Sigmoid colon (tissue), 7 donors: ENCODE measurements around the gene GPHA2. TPM values are rescaled to one million over a fixed set of nuclear protein-coding genes. Genes with fewer than 3 reads are reported as not detected.
A peak's percentile ranks its signal among the peaks of the same experiment; 100 is the strongest.

Experiments
- DNase-seq: peaks from one replicate; pipeline ENCODE4 v3.0.0-alpha.2; 2019
- H3K27ac ChIP-seq, 4 donors: fragments of 200-600 bp; sonication (generic); one replicate each; pipeline ENCODE4 v1.5.1; 2016 to 2019; ENCODE audit warnings: mild to moderate bottlenecking in 1 of 4
- H3K27me3 ChIP-seq, 3 donors: fragments of 200-600 bp; sonication (generic); one replicate each; pipeline ENCODE4 v1.5.1; 2019; ENCODE audit warnings: mild to moderate bottlenecking in 1 of 3
- H3K36me3 ChIP-seq, 4 donors: fragments of 200-600 bp; sonication (generic); one replicate each; pipeline ENCODE4 v1.5.1; 2016 to 2019
- H3K4me1 ChIP-seq, 4 donors: fragments of 200-600 bp; sonication (generic); one replicate each; pipeline ENCODE4 v1.5.1; 2017 to 2019
- H3K4me3 ChIP-seq, 4 donors: fragments of 200-600 bp; sonication (generic); one replicate each; pipeline ENCODE4 v1.5.1; 2017 to 2019; ENCODE audit warnings: mild to moderate bottlenecking in 2 of 4, moderate library complexity in 1 of 4
- H3K9me3 ChIP-seq, 4 donors: fragments of 200-600 bp in 3 of 4; sonication (generic) in 3 of 4; one replicate each; pipeline versions ENCODE4 v1.5.1 to v1.6.1; 2013 to 2019
- EP300 ChIP-seq, 4 donors: sonication (generic); formaldehyde crosslinking; IDR thresholded peaks; one replicate each; pipeline ENCODE4 v1.6.1; 2017; ENCODE audit warnings: antibody characterized with exemption in 4 of 4
- POLR2A ChIP-seq, 2 donors: fragments of 450-650 bp; IDR thresholded peaks; one replicate each; pipeline ENCODE4 v1.6.1; 2016; ENCODE audit warnings: antibody characterized with exemption in 2 of 2, mild to moderate bottlenecking in 2 of 2, moderate library complexity in 2 of 2
- POLR2AphosphoS5 ChIP-seq, 4 donors: sonication (generic); formaldehyde crosslinking; IDR thresholded peaks; one replicate each; pipeline ENCODE4 v1.6.1; 2017; ENCODE audit warnings: antibody characterized with exemption in 4 of 4
- WGBS, 2 donors: extraction: QIAGEN DNeasy Blood & Tissue Kit; methylation state at CpG; one replicate each; pipeline ENCODE4 v1.1.7; 2013; 5-methylcytosine and 5-hydroxymethylcytosine counted together
- intact Hi-C: fragments of 100-400 bp; cut with DNase I; formaldehyde crosslinking; loops from one replicate; pipeline ENCODE4 v1.15.1; 2023
- polyA plus RNA-seq, 3 donors: library from polyadenylated mRNA; stranded (reverse); fragments of 200-250 nt; gene quantifications; one replicate each; pipeline ENCODE4 v1.2.3, GENCODE V29; 2013
- small RNA-seq, 3 donors: library from RNA; depleted of rRNA; stranded (forward); fragments of <200 nt; gene quantifications; one replicate each; pipeline ENCODE3, GENCODE V24; 2016
- total RNA-seq, 4 donors: library from RNA; depleted of rRNA; stranded (reverse); fragments of >200 nt; gene quantifications; one replicate each; pipeline ENCODE4 v1.1.0, GENCODE V29; 2016
- TF ChIP-seq, protein P1 (sequence below), 4 experiments: fragments of 450-650 bp in 3 of 4; fragments of 200-600 bp in 1 of 4; IDR thresholded peaks; one replicate each; pipeline ENCODE4 v1.5.1; 2016 to 2019; ENCODE audit warnings: antibody characterized with exemption in 4 of 4, mild to moderate bottlenecking in 3 of 4, moderate library complexity in 2 of 4
- donor health status: healthy with polysubstance abuse.
- donor health status: Bipolar disorder and iron deficiency.
- donor health status: healthy.

GPHA2 gene
- total and polyA plus RNA-seq, 7 donors, result 0.47 to 2.9 TPM; not detected in 5

DNA sequence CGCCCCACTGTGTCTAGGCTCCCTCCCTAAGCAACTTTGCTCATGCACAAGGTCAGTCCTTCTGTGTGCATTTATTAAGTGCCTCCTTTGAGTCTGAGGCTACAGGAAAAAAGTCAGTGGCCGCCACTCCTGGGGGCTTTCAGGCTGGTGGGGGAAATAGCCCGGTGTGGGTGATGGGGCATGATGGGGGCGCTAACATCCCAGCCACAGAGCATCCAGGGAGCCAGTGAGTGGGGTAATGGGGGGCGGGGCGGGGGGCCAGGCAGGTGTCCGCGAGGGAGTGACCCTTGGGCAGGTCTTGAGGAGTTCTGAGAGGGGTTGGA lies 47.3 kb downstream of the GPHA2 start:
- Histone ChIP-seq H3K9me3 (no peaks in the 10 kb centered on the region), H3K36me3 (no peaks in the 10 kb centered on the region), H3K4me3 (peak overlapping the region in 3 of 4 donors; percentile 13 to 37 (median 29)), H3K4me1 (peaks cover 0 to 14% (median 12%) of the 10 kb centered on the region in 4 donors), H3K27me3 (no peaks in the 10 kb centered on the region), H3K27ac (peak overlapping the region in 2 of 4 donors; percentile 70 to 74)
- DNase-seq, result no peak
- no peak for TF ChIP-seq EP300 (IDR thresholded peaks at IDR 0.05)
- no peak for TF ChIP-seq POLR2A (IDR thresholded peaks at IDR 0.05)
- TF ChIP-seq POLR2AphosphoS5 (IDR thresholded peaks at IDR 0.05), result no peak
- TF ChIP-seq, protein P1, sequence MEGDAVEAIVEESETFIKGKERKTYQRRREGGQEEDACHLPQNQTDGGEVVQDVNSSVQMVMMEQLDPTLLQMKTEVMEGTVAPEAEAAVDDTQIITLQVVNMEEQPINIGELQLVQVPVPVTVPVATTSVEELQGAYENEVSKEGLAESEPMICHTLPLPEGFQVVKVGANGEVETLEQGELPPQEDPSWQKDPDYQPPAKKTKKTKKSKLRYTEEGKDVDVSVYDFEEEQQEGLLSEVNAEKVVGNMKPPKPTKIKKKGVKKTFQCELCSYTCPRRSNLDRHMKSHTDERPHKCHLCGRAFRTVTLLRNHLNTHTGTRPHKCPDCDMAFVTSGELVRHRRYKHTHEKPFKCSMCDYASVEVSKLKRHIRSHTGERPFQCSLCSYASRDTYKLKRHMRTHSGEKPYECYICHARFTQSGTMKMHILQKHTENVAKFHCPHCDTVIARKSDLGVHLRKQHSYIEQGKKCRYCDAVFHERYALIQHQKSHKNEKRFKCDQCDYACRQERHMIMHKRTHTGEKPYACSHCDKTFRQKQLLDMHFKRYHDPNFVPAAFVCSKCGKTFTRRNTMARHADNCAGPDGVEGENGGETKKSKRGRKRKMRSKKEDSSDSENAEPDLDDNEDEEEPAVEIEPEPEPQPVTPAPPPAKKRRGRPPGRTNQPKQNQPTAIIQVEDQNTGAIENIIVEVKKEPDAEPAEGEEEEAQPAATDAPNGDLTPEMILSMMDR (IDR thresholded peaks at IDR 0.05), result no peak
- intact Hi-C loops, result loop anchor here (1.0 to 5.0 kb wide), 2 partner anchors 41 to 101 kb away; no protein-coding TSS in a partner anchor
- 13 to 55% methylated on average over 8 of the region's 8 CpGs for WGBS, 2 donors

DNA sequence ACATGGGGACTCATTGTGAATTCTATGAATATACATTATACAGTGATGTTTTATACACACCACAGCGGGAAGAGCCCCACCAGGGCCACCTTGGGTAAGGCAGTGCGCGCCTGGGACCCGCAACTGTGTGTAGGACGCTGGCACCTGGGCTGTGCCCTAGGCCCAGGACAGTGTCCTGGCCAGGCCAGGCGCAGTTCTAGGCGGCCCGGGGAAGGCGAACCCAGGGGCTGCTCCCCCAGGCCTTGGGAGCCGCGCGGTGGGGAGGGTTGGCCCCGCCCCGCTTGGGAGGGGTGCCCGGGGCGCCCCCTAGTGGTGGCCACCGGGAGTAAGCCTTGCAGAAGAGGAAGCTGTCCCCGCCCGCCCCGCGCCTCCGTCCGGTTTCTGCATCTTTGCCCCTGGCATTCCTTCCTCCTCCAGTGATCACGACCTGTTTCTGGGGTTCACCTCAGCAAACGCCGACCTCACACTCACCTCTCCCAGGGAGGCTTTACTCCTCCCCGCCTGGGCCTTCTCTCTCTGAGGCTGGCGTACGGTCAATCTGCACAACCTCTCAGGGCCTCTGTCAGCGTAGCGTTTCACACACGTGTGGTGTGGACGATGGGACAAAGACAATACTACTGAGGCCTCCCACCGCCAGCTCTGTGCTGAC lies 47.8 kb downstream of the GPHA2 start:
- intact Hi-C loops, result loop anchor here (1.0 to 5.0 kb wide), 2 partner anchors 41 to 101 kb away; no protein-coding TSS in a partner anchor
- DNase-seq, result peak; percentile 90
- peaks cover 0 to 14% (median 12%) of the 10 kb centered on the region in 4 donors for H3K4me1 ChIP-seq
- H3K27me3 ChIP-seq, result no peaks in the 10 kb centered on the region
- H3K4me3 ChIP-seq, result peak overlapping the region in 3 of 4 donors; percentile 13 to 37 (median 29)
- peak overlapping the region; percentile 68 to 81 (median 72) for H3K27ac ChIP-seq
- 5 to 14% methylated on average over 34 of the region's 34 CpGs for WGBS, 2 donors
- no peaks in the 10 kb centered on the region for H3K9me3 ChIP-seq
- TF ChIP-seq POLR2AphosphoS5 (IDR thresholded peaks at IDR 0.05) (no peak), POLR2A (IDR thresholded peaks at IDR 0.05) (peak in 1 of 2 donors; percentile 7)
- TF ChIP-seq, protein P1 (IDR thresholded peaks at IDR 0.05), result peak; percentile 94 to 100 (median 96)
- H3K36me3 ChIP-seq, result no peaks in the 10 kb centered on the region

DNA sequence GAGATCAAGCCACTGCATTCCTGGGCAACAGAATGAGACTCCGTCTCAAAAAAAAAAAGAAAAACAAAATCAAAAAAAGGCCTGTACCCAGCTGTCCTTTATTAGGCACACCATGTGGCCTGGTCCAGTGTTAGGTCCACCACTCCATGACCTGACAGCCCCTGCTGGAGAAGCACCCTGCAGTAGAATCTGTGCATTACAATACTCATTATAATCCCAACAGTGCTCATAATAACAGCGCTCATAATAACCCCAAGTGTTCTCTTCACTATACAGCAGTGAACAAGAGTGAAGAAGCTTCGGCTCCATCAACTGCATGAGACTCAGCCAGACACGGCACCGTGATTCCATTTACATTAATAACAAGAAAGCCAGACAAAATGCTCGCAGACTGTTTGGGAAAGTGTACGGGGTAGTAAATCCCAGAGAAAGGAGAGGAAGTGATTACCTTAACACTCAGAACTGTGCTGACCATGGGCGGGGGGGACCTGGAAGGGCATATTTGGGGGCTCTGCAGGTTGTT lies 48.4 kb downstream of the GPHA2 start:
- Histone ChIP-seq H3K27me3 (no peaks in the 10 kb centered on the region), H3K4me3 (peak overlapping the region in 2 of 4 donors; percentile 13 to 37), H3K4me1 (peaks cover 0 to 14% (median 12%) of the 10 kb centered on the region in 4 donors), H3K36me3 (no peaks in the 10 kb centered on the region), H3K27ac (peak overlapping the region; percentile 68 to 81 (median 72)), H3K9me3 (no peaks in the 10 kb centered on the region)
- intact Hi-C loops, result loop anchor here (5.0 kb wide), 1 partner anchor 100 kb away; no protein-coding TSS in a partner anchor
- WGBS, 2 donors, result 29 to 64% methylated on average over 8 of the region's 8 CpGs
- TF ChIP-seq, protein P1 (IDR thresholded peaks at IDR 0.05), result no peak
- TF ChIP-seq EP300 (IDR thresholded peaks at IDR 0.05) (no peak), POLR2AphosphoS5 (IDR thresholded peaks at IDR 0.05) (no peak), POLR2A (IDR thresholded peaks at IDR 0.05) (no peak)
- DNase-seq, result no peak

DNA sequence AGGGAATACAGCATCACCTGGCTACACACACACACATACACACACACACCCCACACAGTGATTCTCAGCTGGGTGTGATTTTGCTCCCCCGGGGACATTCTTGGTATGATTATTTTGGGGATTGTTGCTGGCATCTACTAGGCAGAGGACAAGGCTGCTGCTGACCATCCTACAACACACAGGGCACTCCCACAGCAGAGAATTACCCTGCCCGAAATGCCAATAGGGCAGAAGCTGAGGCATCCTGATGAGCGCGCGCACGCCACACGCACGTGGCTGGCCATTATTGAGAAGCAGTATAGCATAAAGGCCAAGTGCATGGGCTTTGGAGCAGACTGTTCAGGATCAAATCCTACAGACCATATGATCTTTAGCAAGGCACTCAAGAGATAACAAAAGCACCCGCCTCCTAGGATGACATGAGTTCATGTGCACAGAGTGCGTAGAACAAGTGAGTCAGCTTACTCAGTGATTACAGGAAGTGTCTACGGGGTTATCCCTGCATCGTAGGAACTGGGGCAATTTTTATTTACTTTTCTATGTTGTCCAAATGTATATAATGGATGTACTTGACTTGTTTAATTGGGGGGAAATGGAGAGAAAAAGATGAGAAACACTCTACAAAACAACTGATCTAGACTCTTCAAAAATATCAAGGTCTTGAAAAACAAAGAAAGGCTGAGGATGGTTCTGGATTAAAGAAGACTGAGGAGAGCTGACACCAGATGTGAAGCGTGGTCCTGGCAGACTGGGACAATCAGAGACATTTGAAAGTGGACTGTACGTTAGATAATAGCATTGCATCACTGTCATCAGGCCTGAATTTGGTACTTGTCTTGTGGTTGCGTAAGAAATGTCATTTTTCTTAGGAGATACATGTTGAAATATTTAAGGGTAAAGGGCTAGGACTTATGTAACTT lies 50.1 kb downstream of the GPHA2 start:
- intact Hi-C loops, result loop anchor here (5.0 kb wide), 1 partner anchor 98 kb away; no protein-coding TSS in a partner anchor
- 52 to 75% methylated on average over 15 of the region's 15 CpGs for WGBS, 2 donors
- no peaks in the 10 kb centered on the region for H3K36me3 ChIP-seq

More for the DNA sequence above, 50.1 kb downstream of the GPHA2 start:
- no peak for DNase-seq
- Histone ChIP-seq H3K9me3 (no peaks in the 10 kb centered on the region), H3K27ac (no peak overlapping the region), H3K27me3 (no peaks in the 10 kb centered on the region), H3K4me1 (peaks cover 0 to 14% (median 12%) of the 10 kb centered on the region in 4 donors), H3K4me3 (no peak overlapping the region)
- TF ChIP-seq, protein P1 (IDR thresholded peaks at IDR 0.05), result no peak
- no peak for TF ChIP-seq POLR2AphosphoS5 (IDR thresholded peaks at IDR 0.05)
- no peak for TF ChIP-seq POLR2A (IDR thresholded peaks at IDR 0.05)
- no peak for TF ChIP-seq EP300 (IDR thresholded peaks at IDR 0.05)

Small RNAs within 50 kb of the gene (small RNA-seq; reads per million reads assigned to genes)
- gene MIR6749, result 0 to 0.22 (median 0) reads per million in 3 donors
- gene MIR6750, result 0 reads per million in 3 donors

Other genes starting within 250 kb of the GPHA2 start
- gene NRXN2, start 212.7 kb downstream of the GPHA2 start, total RNA-seq, result 10 to 100 TPM in 2 of 4 donors, 1 to 10 TPM in 2; 6.8 to 20.5 (median 13.7) TPM
- gene NRXN2, start 212.7 kb downstream of the GPHA2 start, polyA plus RNA-seq, result 1 to 10 TPM in 2 of 3 donors, under 1 TPM in 1; 0.23 to 4.9 (median 3.0) TPM
- gene RASGRP2, start 191.8 kb downstream of the GPHA2 start, total RNA-seq, result 10 to 100 TPM; 26.7 to 77.0 (median 27.8) TPM
- 100 to 1,000 TPM in 1 of 3 donors, 1 to 10 TPM in 2; 2.1 to 101 (median 4.8) TPM for gene RASGRP2, start 191.8 kb downstream of the GPHA2 start, polyA plus RNA-seq
- 10 to 100 TPM; 10.5 to 42.1 (median 27.1) TPM for gene PYGM, start 175.9 kb downstream of the GPHA2 start, total RNA-seq
- 1 to 10 TPM in 2 of 3 donors, under 1 TPM in 1; 0.23 to 2.1 (median 1.8) TPM for gene PYGM, start 175.9 kb downstream of the GPHA2 start, polyA plus RNA-seq
- 100 to 1,000 TPM; 185 to 381 (median 294) TPM for gene SF1, start 157.4 kb downstream of the GPHA2 start, total RNA-seq
- gene SF1, start 157.4 kb downstream of the GPHA2 start, polyA plus RNA-seq, result 100 to 1,000 TPM in 1 of 3 donors, 10 to 100 TPM in 2; 36.5 to 126 (median 43.2) TPM
- 10 to 100 TPM; 11.5 to 23.5 (median 16.6) TPM for gene MAP4K2, start 132.7 kb downstream of the GPHA2 start, total RNA-seq
- gene MAP4K2, start 132.7 kb downstream of the GPHA2 start, polyA plus RNA-seq, result 10 to 100 TPM in 2 of 3 donors, 1 to 10 TPM in 1; 9.0 to 19.8 (median 11.1) TPM
- 10 to 100 TPM in 1 of 4 donors, 1 to 10 TPM in 3; 6.8 to 12.7 (median 8.8) TPM for gene MEN1, start 125.3 kb downstream of the GPHA2 start, total RNA-seq
- 10 to 100 TPM in 2 of 3 donors, 1 to 10 TPM in 1; 9.0 to 26.1 (median 10.9) TPM for gene MEN1, start 125.3 kb downstream of the GPHA2 start, polyA plus RNA-seq
- gene CDC42BPG, start 91.2 kb downstream of the GPHA2 start, total RNA-seq, result under 1 TPM in 3 of 4 donors, not detected in 1; 0.16 to 0.83 (median 0.36) TPM
- gene CDC42BPG, start 91.2 kb downstream of the GPHA2 start, polyA plus RNA-seq, result 10 to 100 TPM; 19.8 to 39.8 (median 20.8) TPM
- 10 to 100 TPM; 38.5 to 73.1 (median 44.1) TPM for gene EHD1, start 57.3 kb downstream of the GPHA2 start, total RNA-seq
- 10 to 100 TPM; 27.0 to 54.0 (median 29.4) TPM for gene EHD1, start 57.3 kb downstream of the GPHA2 start, polyA plus RNA-seq
- gene ATG2A, start 18.7 kb downstream of the GPHA2 start, total RNA-seq, result 10 to 100 TPM; 12.1 to 22.7 (median 14.4) TPM
- 10 to 100 TPM; 13.2 to 27.6 (median 19.4) TPM for gene ATG2A, start 18.7 kb downstream of the GPHA2 start, polyA plus RNA-seq
- gene PPP2R5B, start 11.2 kb downstream of the GPHA2 start, total RNA-seq, result 10 to 100 TPM; 17.8 to 27.3 (median 21.3) TPM
- 10 to 100 TPM; 15.6 to 23.4 (median 18.1) TPM for gene PPP2R5B, start 11.2 kb downstream of the GPHA2 start, polyA plus RNA-seq
- not detected for gene MAJIN, start 36.2 kb upstream of the GPHA2 start, total RNA-seq
- gene MAJIN, start 36.2 kb upstream of the GPHA2 start, polyA plus RNA-seq, result under 1 TPM in 1 of 3 donors, not detected in 2; 0.25 TPM
- 1 to 10 TPM; 1.8 to 4.7 (median 3.7) TPM for gene BATF2, start 61.1 kb upstream of the GPHA2 start, total RNA-seq
- 10 to 100 TPM; 11.6 to 31.3 (median 14.4) TPM for gene BATF2, start 61.1 kb upstream of the GPHA2 start, polyA plus RNA-seq
- 100 to 1,000 TPM in 3 of 4 donors, 10 to 100 TPM in 1; 99.2 to 157 (median 136) TPM for gene ARL2, start 78.3 kb upstream of the GPHA2 start, total RNA-seq
- 100 to 1,000 TPM in 2 of 3 donors, 10 to 100 TPM in 1; 92.9 to 124 (median 117) TPM for gene ARL2, start 78.3 kb upstream of the GPHA2 start, polyA plus RNA-seq
- 10 to 100 TPM; 20.1 to 36.6 (median 25.2) TPM for gene SNX15, start 91.5 kb upstream of the GPHA2 start, total RNA-seq
- gene SNX15, start 91.5 kb upstream of the GPHA2 start, polyA plus RNA-seq, result 10 to 100 TPM; 21.8 to 31.4 (median 28.8) TPM
- gene SAC3D1, start 105.3 kb upstream of the GPHA2 start, total RNA-seq, result 10 to 100 TPM in 3 of 4 donors, 1 to 10 TPM in 1; 9.1 to 17.8 (median 14.1) TPM
- gene SAC3D1, start 105.3 kb upstream of the GPHA2 start, polyA plus RNA-seq, result 10 to 100 TPM; 10.2 to 20.3 (median 10.9) TPM
- gene NAALADL1, start 122.7 kb upstream of the GPHA2 start, total RNA-seq, result 10 to 100 TPM; 29.9 to 73.1 (median 46.2) TPM
- gene NAALADL1, start 122.7 kb upstream of the GPHA2 start, polyA plus RNA-seq, result 10 to 100 TPM in 2 of 3 donors, 1 to 10 TPM in 1; 8.8 to 26.4 (median 16.2) TPM
- gene CDCA5, start 148.1 kb upstream of the GPHA2 start, total RNA-seq, result 1 to 10 TPM in 2 of 4 donors, under 1 TPM in 1, not detected in 1; 0.33 to 7.5 (median 3.3) TPM
- 10 to 100 TPM in 1 of 3 donors, 1 to 10 TPM in 2; 1.2 to 21.5 (median 6.0) TPM for gene CDCA5, start 148.1 kb upstream of the GPHA2 start, polyA plus RNA-seq
- 10 to 100 TPM; 26.1 to 38.8 (median 36.9) TPM for gene ZFPL1, start 148.3 kb upstream of the GPHA2 start, total RNA-seq
- 10 to 100 TPM; 48.6 to 61.5 (median 52.9) TPM for gene ZFPL1, start 148.3 kb upstream of the GPHA2 start, polyA plus RNA-seq
- 100 to 1,000 TPM; 211 to 752 (median 281) TPM for gene VPS51, start 160.3 kb upstream of the GPHA2 start, total RNA-seq
- gene VPS51, start 160.3 kb upstream of the GPHA2 start, polyA plus RNA-seq, result 100 to 1,000 TPM in 2 of 3 donors, 10 to 100 TPM in 1; 86.2 to 180 (median 108) TPM
- gene TM7SF2, start 176.0 kb upstream of the GPHA2 start, total RNA-seq, result 10 to 100 TPM; 15.6 to 20.3 (median 17.5) TPM
- 10 to 100 TPM in 2 of 3 donors, 1 to 10 TPM in 1; 3.6 to 43.2 (median 10.2) TPM for gene TM7SF2, start 176.0 kb upstream of the GPHA2 start, polyA plus RNA-seq
- gene ZNHIT2, start 181.8 kb upstream of the GPHA2 start, total RNA-seq, result 10 to 100 TPM; 13.6 to 16.3 (median 15.0) TPM
- 10 to 100 TPM in 1 of 3 donors, 1 to 10 TPM in 2; 8.3 to 12.7 (median 9.6) TPM for gene ZNHIT2, start 181.8 kb upstream of the GPHA2 start, polyA plus RNA-seq
- 1,000 to 10,000 TPM; 1,235 to 1,561 (median 1,347) TPM for gene FAU, start 186.2 kb upstream of the GPHA2 start, total RNA-seq
- gene FAU, start 186.2 kb upstream of the GPHA2 start, polyA plus RNA-seq, result 1,000 to 10,000 TPM in 2 of 3 donors, 100 to 1,000 TPM in 1; 811 to 1,178 (median 1,151) TPM
- gene MRPL49, start 186.4 kb upstream of the GPHA2 start, total RNA-seq, result 100 to 1,000 TPM in 1 of 4 donors, 10 to 100 TPM in 3; 41.5 to 104 (median 72.4) TPM
- 10 to 100 TPM; 63.7 to 76.3 (median 69.8) TPM for gene MRPL49, start 186.4 kb upstream of the GPHA2 start, polyA plus RNA-seq
- 10 to 100 TPM; 17.1 to 36.0 (median 24.3) TPM for gene SYVN1, start 198.6 kb upstream of the GPHA2 start, total RNA-seq
- 10 to 100 TPM in 1 of 3 donors, 1 to 10 TPM in 2; 5.1 to 43.5 (median 7.2) TPM for gene SYVN1, start 198.6 kb upstream of the GPHA2 start, polyA plus RNA-seq
- not detected for gene SPDYC, start 234.3 kb upstream of the GPHA2 start, total RNA-seq
- not detected for gene SPDYC, start 234.3 kb upstream of the GPHA2 start, polyA plus RNA-seq
- 100 to 1,000 TPM in 3 of 4 donors, 10 to 100 TPM in 1; 84.5 to 193 (median 133) TPM for gene CAPN1, start 246.0 kb upstream of the GPHA2 start, total RNA-seq
- 100 to 1,000 TPM; 156 to 245 (median 210) TPM for gene CAPN1, start 246.0 kb upstream of the GPHA2 start, polyA plus RNA-seq